Transverse colon (tissue), 4 donors: ENCODE results near the gene PGS1.

Experiments used
- CTCF ChIP-seq, 5 experiments: fragments of 200-600 bp in 3 of 5; fragments of 450-650 bp in 2 of 5; sonication (generic) in 3 of 5; IDR thresholded peaks; 1 replicate in 2 of 5; 2 replicates in 3 of 5; pipeline ENCODE4 v1.5.1; 2016 to 2017; ENCODE audit warnings: antibody characterized with exemption in 5 of 5, inconsistent platforms in 3 of 5, mild to moderate bottlenecking in 2 of 5, moderate library complexity in 1 of 5
- EP300 ChIP-seq: sonication (generic); formaldehyde crosslinking; IDR thresholded peaks from one replicate; pipeline ENCODE4 v1.6.1; 2017; ENCODE audit warnings: antibody characterized with exemption, low read depth
- POLR2A ChIP-seq: fragments of 450-650 bp; IDR thresholded peaks from one replicate; pipeline ENCODE4 v1.6.1; 2016; ENCODE audit warnings: antibody characterized with exemption, mild to moderate bottlenecking, moderate library complexity
- POLR2AphosphoS5 ChIP-seq, 3 donors: sonication (generic); formaldehyde crosslinking; IDR thresholded peaks; one replicate each; pipeline ENCODE4 v1.6.1; 2016; ENCODE audit warnings: antibody characterized with exemption in 3 of 3

DNA sequence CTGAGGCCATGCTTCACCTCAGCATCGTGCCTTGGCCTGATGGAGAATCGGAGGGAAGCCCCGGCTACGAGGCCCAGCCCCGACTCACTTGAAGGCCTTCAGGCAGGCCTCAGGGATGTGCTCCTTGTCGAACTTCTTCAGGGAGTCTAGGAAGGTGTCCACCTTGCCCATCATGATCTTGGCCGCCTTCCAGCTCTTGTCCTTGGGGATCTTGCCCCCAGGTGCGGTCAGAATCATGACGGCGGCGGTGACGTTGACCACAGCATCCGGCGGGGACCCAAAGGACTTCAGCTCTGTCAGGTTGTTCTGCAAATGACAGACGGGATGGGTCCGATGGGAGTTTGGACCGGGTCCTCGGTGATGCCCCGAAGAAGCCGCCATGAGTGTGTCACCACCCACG, 81.2 kb downstream of the PGS1 start:
- TF ChIP-seq POLR2A (no peak), POLR2AphosphoS5 (IDR thresholded peaks at IDR 0.05) (no peak), CTCF (IDR thresholded peaks at IDR 0.05) (no peak), EP300 (no peak)
